ENCODE measurements around the gene ACSF2.

The ACSF2 gene

GRCh38 chr17:50445730-50446325, 19.8 kb downstream of the ACSF2 start:
- no peak for TF ChIP-seq CTCF (IDR thresholded peaks at IDR 0.05; ENCODE audit: low read depth, low read length)

GRCh38 chr17:50447870-50448595, 22.0 kb downstream of the ACSF2 start:
- H3K4me3 ChIP-seq (ENCODE audit: low read depth, low read length): no peak overlapping the region
- TF ChIP-seq CTCF (IDR thresholded peaks at IDR 0.05; ENCODE audit: low read depth, low read length): no peak

More at GRCh38 chr17:50445730-50446325, 19.8 kb downstream of the ACSF2 start:
- H3K4me3 ChIP-seq (ENCODE audit: low read depth, low read length): no peak overlapping the region

- H3K4me3 ChIP-seq (ENCODE audit: low read depth, low read length): no peak overlapping the region
These were observed 22.6 kb downstream of the ACSF2 start for GRCh38 chr17:50448643-50449042.

GRCh38 chr17:50451943-50452629, 26.1 kb downstream of the ACSF2 start:
- H3K4me3 ChIP-seq (ENCODE audit: low read depth, low read length): no peak overlapping the region
- TF ChIP-seq CTCF (IDR thresholded peaks at IDR 0.05; ENCODE audit: low read depth, low read length): no peak

More at GRCh38 chr17:50448643-50449042, 22.6 kb downstream of the ACSF2 start:
- no peak for TF ChIP-seq CTCF (IDR thresholded peaks at IDR 0.05; ENCODE audit: low read depth, low read length)

GRCh38 chr17:50452630-50453300, 26.7 kb downstream of the ACSF2 start:
- no peak for TF ChIP-seq CTCF (IDR thresholded peaks at IDR 0.05; ENCODE audit: low read depth, low read length)
- no peak overlapping the region for H3K4me3 ChIP-seq (ENCODE audit: low read depth, low read length)

- TF ChIP-seq CTCF (IDR thresholded peaks at IDR 0.05; ENCODE audit: low read depth, low read length): no peak
- H3K4me3 ChIP-seq (ENCODE audit: low read depth, low read length): no peak overlapping the region
These were observed 27.9 kb downstream of the ACSF2 start for GRCh38 chr17:50453901-50454300.
